Activated CD4-positive, alpha-beta T cell treated with anti-CD3 and anti-CD28 coated beads, Interleukin-2, amount 10 ng/mL, durations not matched to agents 7 days and 5 days (primary cell): ENCODE data around the gene CMC2. TPM values are rescaled to one million over a fixed set of nuclear protein-coding genes. Genes with fewer than 3 reads are reported as not detected.

Experiments
- CTCF ChIA-PET: fragments of 350-600 bp; sonication (Branson Sonifier 250); formaldehyde crosslinking; loops from one replicate; lab custom pipeline; 2021; ENCODE audit warnings: antibody characterized with exemption; lab: Charles Lee
- POLR2A ChIA-PET: fragments of 350-600 bp; sonication (Branson Sonifier 250); formaldehyde crosslinking; loops from one replicate; lab custom pipeline; 2021; ENCODE audit warnings: antibody characterized with exemption; lab: Charles Lee
- DNase-seq: peaks from one replicate; pipeline ENCODE4 v3.0.0-alpha.2; 2020
- H3K27ac Mint-ChIP-seq: one replicate; pipeline ENCODE4 v1.8.0; 2021; ENCODE audit warnings: mild to moderate bottlenecking, moderate library complexity, mixed read lengths
- H3K27me3 Mint-ChIP-seq: one replicate; pipeline ENCODE4 v1.8.0; 2021; ENCODE audit warnings: mixed read lengths
- H3K36me3 Mint-ChIP-seq: one replicate; pipeline ENCODE4 v1.8.0; 2021; ENCODE audit warnings: low read depth, mixed read lengths
- H3K4me1 Mint-ChIP-seq: one replicate; pipeline ENCODE4 v1.8.0; 2021; ENCODE audit warnings: mixed read lengths
- H3K4me3 Mint-ChIP-seq: one replicate; pipeline ENCODE4 v1.8.0; 2021; ENCODE audit warnings: mild to moderate bottlenecking, moderate library complexity, mixed read lengths
- H3K9me3 Mint-ChIP-seq: one replicate; pipeline ENCODE4 v1.8.0; 2021; ENCODE audit warnings: mixed read lengths
- total RNA-seq, 2 experiments: library from RNA; stranded (reverse); gene quantifications; one replicate each; pipeline ENCODE4 v1.2.3, GENCODE V29; 2021

The CMC2 gene
- total RNA-seq, 2 experiments from 2014 or later, result 90.3 to 99.7 TPM

DNA sequence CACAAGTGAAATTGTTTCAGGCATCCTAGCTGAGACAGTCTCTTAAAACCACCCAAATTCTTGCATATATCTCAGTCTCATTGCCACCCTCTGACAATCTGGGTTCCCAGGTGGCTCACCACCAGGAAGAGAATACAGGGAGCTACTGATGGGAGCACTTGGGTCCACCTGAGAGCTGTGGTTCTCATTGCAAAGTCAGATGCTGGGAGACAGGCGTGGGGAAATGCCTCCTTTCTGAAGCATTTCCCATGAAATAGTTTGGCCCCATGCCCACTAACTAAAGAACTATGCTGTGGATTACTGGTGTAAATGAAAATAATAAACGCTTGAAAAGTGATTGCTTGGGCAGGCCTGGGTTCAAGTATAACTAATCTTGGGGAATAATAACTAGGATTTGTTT, 70.3 kb downstream of the CMC2 start:
- ChIA-PET CTCF (no interaction called here), POLR2A (no interaction called here)
- DNase-seq, result no peak
- Mint-ChIP-seq H3K27me3 (peaks cover 36% of the 10 kb centered on the region), H3K4me1 (peaks cover 7% of the 10 kb centered on the region), H3K9me3 (no peaks in the 10 kb centered on the region), H3K36me3 (no peaks in the 10 kb centered on the region), H3K27ac (no peak overlapping the region), H3K4me3 (no peak overlapping the region)

DNA sequence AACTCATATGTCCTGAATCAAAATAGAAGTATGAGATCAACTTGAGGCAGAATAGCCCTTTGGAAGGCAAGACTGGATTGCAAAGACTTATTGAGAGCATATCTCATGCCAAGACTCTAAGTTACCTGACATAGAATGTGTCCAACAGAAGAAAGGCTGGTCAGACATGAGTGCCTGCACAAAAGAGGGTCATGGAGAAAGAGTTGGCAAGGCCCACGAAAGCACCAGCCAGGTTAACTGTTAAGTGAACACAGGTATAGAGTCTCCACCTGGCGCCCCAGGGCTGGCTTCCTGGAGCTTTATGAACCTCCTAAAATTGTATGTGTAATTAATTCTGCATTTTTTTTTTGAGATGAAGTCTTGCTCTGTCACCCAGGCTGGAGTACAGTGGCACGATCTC, 71.0 kb downstream of the CMC2 start:
- ChIA-PET CTCF (no interaction called here), POLR2A (no interaction called here)
- H3K27me3 Mint-ChIP-seq, result peaks cover 40% of the 10 kb centered on the region
- peaks cover 7% of the 10 kb centered on the region for H3K4me1 Mint-ChIP-seq
- no peak overlapping the region for H3K4me3 Mint-ChIP-seq
- H3K9me3 Mint-ChIP-seq, result no peaks in the 10 kb centered on the region
- no peaks in the 10 kb centered on the region for H3K36me3 Mint-ChIP-seq
- no peak for DNase-seq
- no peak overlapping the region for H3K27ac Mint-ChIP-seq

DNA sequence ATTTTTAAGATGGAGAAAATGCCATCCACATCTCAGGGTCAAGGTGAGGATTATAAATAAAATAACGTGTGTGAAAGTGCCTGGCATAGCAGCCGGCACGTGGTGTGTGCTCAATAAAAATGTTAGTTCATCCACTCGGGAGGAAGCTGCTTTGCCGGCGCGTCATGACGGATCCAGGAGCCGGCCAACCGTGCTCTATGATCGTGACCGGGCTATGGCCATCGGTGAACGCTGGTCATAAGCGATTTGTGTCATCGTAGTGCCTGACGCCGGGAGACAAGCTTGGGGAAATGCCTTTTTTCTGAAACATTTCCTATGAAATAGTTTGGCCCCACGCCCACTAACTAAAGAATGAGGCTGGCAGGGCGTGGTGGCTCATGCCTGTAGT, 74.0 kb downstream of the CMC2 start:
- no peaks in the 10 kb centered on the region for H3K9me3 Mint-ChIP-seq
- no peak for DNase-seq
- POLR2A ChIA-PET, result no interaction called here
- CTCF ChIA-PET, result no interaction called here
- no peaks in the 10 kb centered on the region for H3K36me3 Mint-ChIP-seq
- H3K27ac Mint-ChIP-seq, result no peak overlapping the region
- H3K27me3 Mint-ChIP-seq, result peaks cover 43% of the 10 kb centered on the region
- peaks cover 7% of the 10 kb centered on the region for H3K4me1 Mint-ChIP-seq
- H3K4me3 Mint-ChIP-seq, result peak overlapping the region; percentile 54

- ChIA-PET CTCF (no interaction called here), POLR2A (no interaction called here)
- peaks cover 7% of the 10 kb centered on the region for H3K4me1 Mint-ChIP-seq
- DNase-seq, result peak; percentile 13
- peak overlapping the region; percentile 54 for H3K4me3 Mint-ChIP-seq
- H3K9me3 Mint-ChIP-seq, result no peaks in the 10 kb centered on the region
- no peak overlapping the region for H3K27ac Mint-ChIP-seq
- H3K36me3 Mint-ChIP-seq, result no peaks in the 10 kb centered on the region
- H3K27me3 Mint-ChIP-seq, result peaks cover 43% of the 10 kb centered on the region
Measured at GRCh38 chr16:80931801-80932707, 74.6 kb downstream of the CMC2 start.

DNA sequence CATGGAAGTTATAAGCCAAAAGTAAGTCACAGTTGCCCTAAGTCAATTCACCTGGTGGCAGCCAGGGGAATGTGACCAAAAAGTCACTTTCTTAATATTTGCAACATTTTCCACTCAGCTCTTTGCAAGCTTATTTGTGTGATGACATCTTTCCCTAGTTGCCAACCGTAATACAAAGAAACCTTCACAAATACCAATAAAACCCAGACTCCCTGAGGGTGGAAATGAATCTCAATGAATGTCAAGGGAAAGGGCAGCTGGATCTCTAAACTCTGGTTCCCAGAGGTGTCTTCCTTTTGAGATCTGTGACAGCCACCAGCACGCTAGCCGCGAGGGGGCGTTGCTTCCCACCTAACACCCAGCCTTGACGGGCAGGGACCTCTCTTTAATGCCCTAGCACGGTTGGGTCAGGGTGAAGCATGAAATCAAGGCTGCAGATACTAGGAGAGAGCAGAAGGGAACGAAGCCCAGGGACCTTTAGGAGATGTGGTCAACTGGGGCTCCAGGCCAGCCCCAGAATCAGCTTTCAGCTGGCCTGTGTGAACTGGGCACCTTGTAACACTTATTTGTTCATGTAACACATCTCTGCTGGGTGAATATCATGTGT, 82.2 kb downstream of the CMC2 start:
- Mint-ChIP-seq H3K27me3 (no peaks in the 10 kb centered on the region), H3K4me3 (no peak overlapping the region), H3K27ac (no peak overlapping the region), H3K36me3 (no peaks in the 10 kb centered on the region), H3K4me1 (no peaks in the 10 kb centered on the region), H3K9me3 (no peaks in the 10 kb centered on the region)
- CTCF ChIA-PET, result interaction anchor here (0.6 to 2.1 kb wide), 6 partner anchors 10 to 827 kb away, joined by 3 to 6 read pairs (median 4); no protein-coding TSS in a partner anchor
- POLR2A ChIA-PET, result no interaction called here
- peak; percentile 43 for DNase-seq

- POLR2A ChIA-PET, result no interaction called here
- H3K36me3 Mint-ChIP-seq, result no peaks in the 10 kb centered on the region
- H3K9me3 Mint-ChIP-seq, result no peaks in the 10 kb centered on the region
- DNase-seq, result no peak
- no peak overlapping the region for H3K27ac Mint-ChIP-seq
- H3K27me3 Mint-ChIP-seq, result no peaks in the 10 kb centered on the region
- no peaks in the 10 kb centered on the region for H3K4me1 Mint-ChIP-seq
- CTCF ChIA-PET, result interaction anchor here (0.6 to 0.7 kb wide), 2 partner anchors 17 to 153 kb away, joined by 3 to 4 read pairs; no protein-coding TSS in a partner anchor
- no peak overlapping the region for H3K4me3 Mint-ChIP-seq
Measured at GRCh38 chr16:80923356-80923755, 83.3 kb downstream of the CMC2 start.

Other genes with a start within 250 kb of the CMC2 start
- gene CDYL2, start 202.3 kb downstream of the CMC2 start, total RNA-seq, result 10 to 100 TPM; 40.7 to 49.0 TPM
- 10 to 100 TPM; 53.7 to 55.3 TPM for gene CENPN, start 329 bp upstream of the CMC2 start, total RNA-seq
- gene ATMIN, start 29.0 kb upstream of the CMC2 start, total RNA-seq, result 10 to 100 TPM; 28.3 to 37.0 TPM
- under 1 TPM in 1 of 2 experiments, not detected in 1; 0.17 TPM for gene C16orf46, start 70.4 kb upstream of the CMC2 start, total RNA-seq
- gene GCSH, start 89.5 kb upstream of the CMC2 start, total RNA-seq, result 10 to 100 TPM in 1 of 2 experiments, 1 to 10 TPM in 1; 7.0 to 11.0 TPM
- not detected for gene BCO1, start 231.8 kb upstream of the CMC2 start, total RNA-seq